Thyroid gland (tissue), 4 donors: ENCODE data around the gene SNRNP40. TPM values are rescaled to one million over a fixed set of nuclear protein-coding genes. Genes with fewer than 3 reads are reported as not detected.

Experiments
- DNase-seq, 2 donors: peaks; one replicate each; pipeline ENCODE4 v3.0.0-alpha.2; 2019
- H3K27ac ChIP-seq, 3 donors: fragments of 200-600 bp; sonication (generic); 1 replicate in 2 of 3; 2 replicates in 1 of 3; pipeline ENCODE4 v1.5.1; 2016 to 2019; ENCODE audit warnings: mild to moderate bottlenecking in 1 of 3, moderate library complexity in 1 of 3
- H3K27me3 ChIP-seq: fragments of 200-600 bp; sonication (generic); one replicate; pipeline ENCODE4 v1.5.1; 2019
- H3K36me3 ChIP-seq, 2 donors: fragments of 200-600 bp; sonication (generic); one replicate each; pipeline ENCODE4 v1.5.1; 2016 to 2019
- H3K4me1 ChIP-seq, 2 donors: fragments of 200-600 bp; sonication (generic); one replicate each; pipeline ENCODE4 v1.5.1; 2017 to 2019
- H3K4me3 ChIP-seq, 3 donors: fragments of 200-600 bp; sonication (generic); replicated peaks in 1 of 3; 1 replicate in 2 of 3; 2 replicates in 1 of 3; pipeline ENCODE4 v1.5.1; 2016; ENCODE audit warnings: mild to moderate bottlenecking in 1 of 3
- H3K9me3 ChIP-seq: fragments of 200-600 bp; sonication (generic); one replicate; pipeline ENCODE4 v1.5.1; 2017
- POLR2A ChIP-seq, 2 donors: fragments of 450-650 bp; IDR thresholded peaks; one replicate each; pipeline ENCODE4 v1.6.1; 2017; ENCODE audit warnings: antibody characterized with exemption in 2 of 2, mild to moderate bottlenecking in 2 of 2, moderate library complexity in 1 of 2
- WGBS, 2 donors: methylation state at CpG; one replicate each; pipeline ENCODE4 v1.1.5; 2017; 5-methylcytosine and 5-hydroxymethylcytosine counted together
- intact Hi-C: fragments of 100-400 bp; cut with DNase I; formaldehyde crosslinking; loops from one replicate; pipeline ENCODE4 v1.15.1; 2023
- total RNA-seq, 4 donors: library from RNA; depleted of rRNA; stranded (reverse); fragments of >200 nt; gene quantifications; one replicate each; pipeline ENCODE4 v1.2.3, GENCODE V29; 2016
- TF ChIP-seq, protein P1 (sequence below), 6 experiments: fragments of 200-600 bp in 3 of 6; fragments of 450-650 bp in 3 of 6; sonication (generic) in 3 of 6; IDR thresholded peaks; one replicate each; pipeline ENCODE4 v1.5.1; 2016 to 2019; ENCODE audit warnings: antibody characterized with exemption in 6 of 6, mild to moderate bottlenecking in 2 of 6, inconsistent platforms in 1 of 6, moderate library complexity in 1 of 6

The SNRNP40 gene
- total RNA-seq, 4 donors from 2014 or later: 39.2 to 63.3 (median 58.7) TPM

DNA sequence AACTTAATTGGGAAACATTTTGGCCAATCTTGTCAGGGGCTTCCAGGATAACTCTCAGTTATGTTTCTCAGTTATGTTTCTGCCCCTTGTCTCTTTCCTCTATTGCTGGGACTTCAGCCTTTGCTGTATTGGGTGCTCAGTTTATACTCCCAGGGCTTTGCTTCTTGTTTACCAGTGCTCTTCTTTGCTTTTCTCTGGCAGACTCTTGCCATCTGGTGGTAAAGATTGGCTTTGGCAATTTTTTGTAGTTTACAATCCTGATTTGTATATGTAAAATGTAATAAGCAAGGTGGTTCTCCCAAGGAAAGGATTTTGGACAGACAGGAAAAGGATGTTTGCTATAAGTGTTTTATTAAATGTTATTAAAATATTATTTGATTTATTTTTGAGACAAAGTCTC, 38.4 kb upstream of the SNRNP40 start:
- H3K36me3 ChIP-seq: no peaks in the 10 kb centered on the region
- intact Hi-C loops: no loop called here
- DNase-seq: no peak
- no peak overlapping the region for H3K4me3 ChIP-seq
- no peak overlapping the region for H3K27ac ChIP-seq
- H3K9me3 ChIP-seq: no peaks in the 10 kb centered on the region
- no peaks in the 10 kb centered on the region for H3K27me3 ChIP-seq
- H3K4me1 ChIP-seq: no peaks in the 10 kb centered on the region
- TF ChIP-seq POLR2A (IDR thresholded peaks at IDR 0.05): no peak
- TF ChIP-seq, protein P1, sequence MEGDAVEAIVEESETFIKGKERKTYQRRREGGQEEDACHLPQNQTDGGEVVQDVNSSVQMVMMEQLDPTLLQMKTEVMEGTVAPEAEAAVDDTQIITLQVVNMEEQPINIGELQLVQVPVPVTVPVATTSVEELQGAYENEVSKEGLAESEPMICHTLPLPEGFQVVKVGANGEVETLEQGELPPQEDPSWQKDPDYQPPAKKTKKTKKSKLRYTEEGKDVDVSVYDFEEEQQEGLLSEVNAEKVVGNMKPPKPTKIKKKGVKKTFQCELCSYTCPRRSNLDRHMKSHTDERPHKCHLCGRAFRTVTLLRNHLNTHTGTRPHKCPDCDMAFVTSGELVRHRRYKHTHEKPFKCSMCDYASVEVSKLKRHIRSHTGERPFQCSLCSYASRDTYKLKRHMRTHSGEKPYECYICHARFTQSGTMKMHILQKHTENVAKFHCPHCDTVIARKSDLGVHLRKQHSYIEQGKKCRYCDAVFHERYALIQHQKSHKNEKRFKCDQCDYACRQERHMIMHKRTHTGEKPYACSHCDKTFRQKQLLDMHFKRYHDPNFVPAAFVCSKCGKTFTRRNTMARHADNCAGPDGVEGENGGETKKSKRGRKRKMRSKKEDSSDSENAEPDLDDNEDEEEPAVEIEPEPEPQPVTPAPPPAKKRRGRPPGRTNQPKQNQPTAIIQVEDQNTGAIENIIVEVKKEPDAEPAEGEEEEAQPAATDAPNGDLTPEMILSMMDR (IDR thresholded peaks at IDR 0.05): peak in 3 of 6 experiments; percentile 34 to 46 (median 40)

DNA sequence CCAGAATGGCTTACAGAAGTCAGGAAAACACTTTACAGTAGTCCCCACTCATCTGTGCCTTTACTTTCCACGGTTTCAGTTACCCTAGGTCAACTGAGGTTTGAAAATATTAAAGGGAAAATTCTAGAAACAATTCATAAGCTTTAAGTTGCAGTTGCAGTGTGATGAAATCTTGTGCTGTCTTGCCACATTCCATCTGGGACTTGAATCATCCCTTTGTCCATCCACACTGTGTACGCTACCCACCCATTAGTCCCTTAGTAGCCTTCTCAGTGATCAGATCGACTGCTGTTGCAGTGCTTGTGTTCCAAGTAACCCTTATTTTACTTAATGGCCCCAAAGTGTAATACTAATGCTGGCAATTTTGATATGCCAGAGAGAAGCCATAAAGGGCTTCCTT, 30.8 kb upstream of the SNRNP40 start:
- Histone ChIP-seq H3K27ac (no peak overlapping the region), H3K9me3 (no peaks in the 10 kb centered on the region), H3K27me3 (no peaks in the 10 kb centered on the region), H3K36me3 (peaks cover 0 to 6% of the 10 kb centered on the region in 2 donors), H3K4me3 (no peak overlapping the region), H3K4me1 (no peaks in the 10 kb centered on the region)
- intact Hi-C loops: no loop called here
- no peak for DNase-seq
- WGBS, 2 donors: 75 to 90% methylated on average over 3 of the region's 3 CpGs
- no peak for TF ChIP-seq POLR2A (IDR thresholded peaks at IDR 0.05)
- TF ChIP-seq, protein P1 (IDR thresholded peaks at IDR 0.05): no peak

DNA sequence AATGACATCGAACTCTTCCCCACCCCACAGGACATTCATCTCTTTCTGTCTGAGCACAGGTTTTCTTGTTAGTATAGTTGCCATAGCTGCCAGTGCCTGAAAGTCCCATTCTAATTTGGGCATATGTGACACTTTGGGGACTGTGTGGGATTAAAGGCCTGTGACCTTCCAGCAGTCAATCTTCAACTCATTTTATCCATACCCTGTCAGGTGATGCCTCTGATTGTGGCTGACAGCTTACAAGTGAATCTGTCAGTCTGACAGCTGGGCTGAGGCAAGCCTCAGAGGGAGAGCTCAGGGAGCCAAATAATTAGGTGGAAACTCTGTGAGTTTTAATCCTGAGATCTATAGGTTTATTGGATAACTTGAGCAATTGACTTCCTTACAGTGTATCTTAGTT, 29.9 kb upstream of the SNRNP40 start:
- Histone ChIP-seq H3K9me3 (no peaks in the 10 kb centered on the region), H3K4me3 (no peak overlapping the region), H3K27ac (no peak overlapping the region), H3K4me1 (no peaks in the 10 kb centered on the region), H3K27me3 (no peaks in the 10 kb centered on the region), H3K36me3 (peaks cover 0 to 6% of the 10 kb centered on the region in 2 donors)
- DNase-seq: no peak
- intact Hi-C loops: no loop called here
- no peak for TF ChIP-seq POLR2A (IDR thresholded peaks at IDR 0.05)
- TF ChIP-seq, protein P1 (IDR thresholded peaks at IDR 0.05): no peak
- WGBS, 2 donors: 88 to 95% methylated on average over 1 of the region's 1 CpG

DNA sequence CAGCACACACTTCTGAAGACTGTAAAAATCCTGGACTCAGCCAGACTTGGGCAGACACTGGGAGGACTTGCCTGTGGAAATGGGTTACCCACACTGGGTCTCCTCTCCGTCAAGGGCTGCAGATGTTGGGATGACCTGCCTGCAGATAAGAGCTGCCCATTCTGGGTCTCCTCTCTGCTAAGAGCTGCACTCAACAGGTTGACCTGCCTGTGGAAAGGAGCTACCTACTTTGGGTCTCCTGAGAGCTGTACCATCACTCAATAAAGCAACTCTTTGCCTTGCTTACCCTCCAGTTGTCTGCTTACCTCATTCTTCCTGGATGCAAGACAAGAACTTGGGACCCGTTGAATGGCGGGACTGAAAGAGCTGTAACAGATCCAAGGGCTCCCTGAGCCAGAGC, 28.4 kb upstream of the SNRNP40 start:
- H3K4me3 ChIP-seq: no peak overlapping the region
- H3K4me1 ChIP-seq: no peaks in the 10 kb centered on the region
- peaks cover 0 to 6% of the 10 kb centered on the region in 2 donors for H3K36me3 ChIP-seq
- intact Hi-C loops: no loop called here
- no peaks in the 10 kb centered on the region for H3K27me3 ChIP-seq
- no peak overlapping the region for H3K27ac ChIP-seq
- H3K9me3 ChIP-seq: no peaks in the 10 kb centered on the region
- DNase-seq: no peak
- WGBS, 2 donors: 100% methylated on average over 2 to 3 of the region's 3 CpGs
- no peak for TF ChIP-seq POLR2A (IDR thresholded peaks at IDR 0.05)
- TF ChIP-seq, protein P1 (IDR thresholded peaks at IDR 0.05): no peak

DNA sequence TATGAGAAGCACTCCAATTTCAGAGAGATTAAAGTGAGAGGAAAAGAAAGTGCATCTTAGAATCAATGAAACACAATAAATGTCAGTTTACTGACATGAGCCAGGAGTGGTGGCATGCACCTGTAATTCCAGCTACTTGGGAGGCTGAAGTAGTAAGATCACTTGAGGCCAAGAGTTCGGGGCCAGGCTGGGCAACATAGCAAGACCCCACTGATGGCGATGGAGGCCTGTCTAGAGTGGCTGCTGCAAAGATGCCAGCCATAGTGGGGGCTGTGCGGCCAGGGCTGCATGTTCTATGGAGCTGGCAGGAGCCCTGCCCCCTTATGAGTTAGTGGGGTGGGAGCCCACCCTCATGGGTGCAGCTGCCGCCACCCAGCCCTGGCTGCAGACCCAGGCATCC, 27.5 kb upstream of the SNRNP40 start:
- DNase-seq: no peak
- intact Hi-C loops: no loop called here
- 100% methylated on average over 2 to 4 of the region's 4 CpGs for WGBS, 2 donors

More for the DNA sequence above, 27.5 kb upstream of the SNRNP40 start:
- Histone ChIP-seq H3K9me3 (no peaks in the 10 kb centered on the region), H3K4me3 (no peak overlapping the region), H3K4me1 (no peaks in the 10 kb centered on the region), H3K27me3 (no peaks in the 10 kb centered on the region), H3K27ac (no peak overlapping the region), H3K36me3 (peaks cover 0 to 6% of the 10 kb centered on the region in 2 donors)
- TF ChIP-seq, protein P1 (IDR thresholded peaks at IDR 0.05): no peak
- no peak for TF ChIP-seq POLR2A (IDR thresholded peaks at IDR 0.05)
